GOT3 (cell line): ENCODE measurements around the gene ZNF467.

Experiments used
- DNase-seq: peaks from one replicate; lab custom pipeline; 2025; ENCODE audit warnings: mixed read lengths; lab: John Stamatoyannopoulos, UW

ZNF467 gene

DNA sequence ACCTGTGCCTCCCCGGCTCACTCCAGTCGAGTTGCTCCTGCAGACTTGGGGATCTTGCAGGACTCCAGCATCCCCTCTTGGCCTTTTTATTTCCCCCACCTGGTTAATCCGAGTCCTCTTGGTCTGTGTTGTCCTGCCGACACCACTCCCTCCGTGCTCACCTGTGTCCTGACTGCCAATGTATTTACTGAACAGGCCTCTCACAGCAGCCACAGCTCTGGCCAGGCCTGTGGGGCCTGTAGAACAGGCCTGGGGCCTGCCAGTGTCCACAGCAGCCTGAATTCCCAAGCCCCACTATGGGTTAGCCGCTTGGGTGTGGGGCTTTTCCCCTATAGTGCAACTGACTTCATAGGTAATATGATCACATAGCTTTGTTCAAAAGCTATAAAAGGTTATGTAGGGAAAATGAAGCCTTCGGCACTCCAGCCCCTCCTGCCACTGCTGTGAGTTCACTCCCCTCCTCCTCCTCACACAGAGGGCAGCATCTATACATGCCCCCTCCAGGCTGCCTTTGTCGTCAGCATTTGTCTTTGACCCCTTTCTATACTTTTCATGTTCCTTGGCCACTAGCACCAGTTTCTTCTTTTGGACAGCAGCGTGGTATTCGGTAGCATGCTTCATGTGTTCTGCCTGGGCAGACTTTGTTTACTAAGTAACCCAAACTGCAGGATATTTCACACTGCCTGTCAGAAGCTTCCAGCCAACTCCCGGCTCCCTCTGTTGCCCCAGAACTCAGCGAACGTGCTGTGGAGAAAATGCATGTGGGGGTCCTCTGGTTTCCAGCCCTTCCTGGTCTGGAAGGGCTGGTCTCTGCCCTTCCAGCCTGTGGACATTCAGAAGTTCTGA, 46.1 kb downstream of the ZNF467 start:
- no peak for DNase-seq

DNA sequence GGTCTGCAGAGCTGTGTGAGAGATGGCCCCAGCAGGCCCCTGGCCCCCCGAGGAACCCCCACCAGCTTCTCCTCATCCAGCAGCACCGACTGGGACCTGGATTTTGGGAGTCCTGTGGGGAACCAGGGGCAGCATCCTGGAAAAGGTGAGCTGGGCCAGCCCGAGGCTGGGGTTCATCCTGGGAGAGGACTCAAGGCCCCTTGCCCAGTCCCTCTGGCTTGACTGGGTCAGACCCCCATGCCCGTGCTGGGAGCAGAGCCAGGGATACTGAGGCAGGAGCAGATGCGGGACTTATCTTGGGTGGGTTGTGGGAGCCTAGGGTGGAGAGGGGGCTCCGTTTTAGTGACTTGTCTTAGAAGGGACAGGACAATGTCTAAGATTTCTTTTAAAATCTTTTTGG, 47.5 kb downstream of the ZNF467 start:
- no peak for DNase-seq

DNA sequence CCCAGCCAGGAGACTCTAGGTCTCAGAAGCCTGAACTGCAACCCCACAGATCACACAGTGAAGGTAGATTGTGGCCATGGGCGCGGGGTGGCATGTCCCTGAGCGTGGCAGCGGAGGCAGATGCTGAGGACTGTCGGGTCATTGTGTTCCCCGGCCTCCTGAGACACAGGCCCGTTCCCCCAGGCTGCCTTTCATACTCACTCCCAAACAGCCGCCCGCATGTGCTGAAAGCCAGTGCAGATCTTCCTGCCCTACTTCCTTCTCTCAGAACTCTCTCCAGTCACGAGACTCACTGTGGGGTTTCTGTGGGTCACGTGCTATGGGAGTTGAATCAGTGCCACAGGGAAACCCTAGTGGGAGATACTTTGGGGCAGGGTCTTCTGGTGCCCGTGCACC, 48.0 kb downstream of the ZNF467 start:
- DNase-seq, result no peak

DNA sequence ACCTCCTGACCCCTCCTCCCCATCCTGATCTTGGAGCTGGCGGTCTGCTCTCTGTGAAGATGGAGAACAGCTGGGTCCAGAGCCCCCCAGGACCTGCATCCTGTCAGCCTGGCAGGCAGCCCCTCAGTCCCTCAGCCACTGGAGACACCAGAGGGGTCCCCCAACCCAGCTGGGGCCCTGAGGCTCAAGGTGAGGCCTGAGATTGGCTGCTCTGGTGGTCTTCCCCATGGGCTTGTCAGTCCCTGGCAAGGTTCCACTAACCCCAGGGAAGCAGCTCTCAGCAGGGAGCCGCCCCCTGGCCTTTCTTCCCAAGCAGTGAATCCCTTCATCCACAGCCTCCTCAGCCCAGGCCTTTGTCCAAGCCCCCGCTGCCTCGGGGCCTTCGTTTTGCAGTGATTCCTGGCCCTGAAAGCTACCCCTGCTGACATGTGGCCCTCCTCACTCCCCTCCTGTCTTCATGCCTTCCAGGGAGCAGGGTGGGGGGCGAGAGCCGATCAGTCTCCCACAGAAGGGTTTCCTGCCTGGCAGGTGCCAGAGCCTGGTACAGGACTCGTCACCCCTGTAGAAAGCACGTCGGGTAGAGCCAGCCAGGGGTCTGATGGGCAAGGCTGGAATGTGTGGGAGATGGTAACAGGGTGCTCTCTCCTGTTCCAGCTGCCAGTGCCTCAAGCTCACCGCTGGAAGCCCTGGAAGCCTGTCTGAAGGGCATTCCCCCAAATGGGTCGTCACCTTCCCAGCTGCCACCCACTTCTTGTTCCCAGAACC, 48.5 kb downstream of the ZNF467 start:
- no peak for DNase-seq

DNA sequence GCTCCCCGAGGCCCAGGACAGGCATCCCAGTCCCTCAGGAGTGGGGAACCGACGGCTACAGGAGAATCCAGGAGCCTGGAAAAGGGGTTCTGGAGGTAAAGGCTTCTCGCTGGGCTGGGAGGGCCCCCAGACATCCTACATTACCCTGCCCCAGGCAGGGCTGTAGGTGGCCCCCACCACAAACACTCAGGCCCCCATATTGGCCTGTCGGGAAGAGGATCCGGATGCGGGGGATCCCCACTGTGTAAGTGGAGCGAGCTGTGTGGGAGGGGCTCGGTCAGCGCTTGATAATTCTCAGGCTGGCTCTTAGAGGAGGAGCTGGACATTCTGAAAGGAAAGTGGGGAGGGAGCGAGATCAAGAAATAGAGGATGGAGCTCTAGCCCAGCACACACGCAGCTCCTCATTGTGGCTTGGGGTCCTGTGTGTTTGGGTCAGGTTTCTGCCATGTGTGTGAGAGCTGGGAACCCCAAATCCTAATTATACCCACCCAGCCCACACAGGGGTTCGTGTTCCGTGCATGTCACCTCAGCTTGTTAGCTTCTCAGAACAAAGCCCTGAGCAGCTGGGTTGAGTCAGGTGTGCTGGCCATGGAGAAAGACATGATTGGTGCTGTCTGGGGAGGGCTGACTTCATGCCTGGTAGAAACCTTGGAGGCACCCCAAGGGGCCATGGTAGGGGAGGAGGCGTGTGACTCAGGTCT, 49.4 kb downstream of the ZNF467 start:
- DNase-seq, result no peak

DNA sequence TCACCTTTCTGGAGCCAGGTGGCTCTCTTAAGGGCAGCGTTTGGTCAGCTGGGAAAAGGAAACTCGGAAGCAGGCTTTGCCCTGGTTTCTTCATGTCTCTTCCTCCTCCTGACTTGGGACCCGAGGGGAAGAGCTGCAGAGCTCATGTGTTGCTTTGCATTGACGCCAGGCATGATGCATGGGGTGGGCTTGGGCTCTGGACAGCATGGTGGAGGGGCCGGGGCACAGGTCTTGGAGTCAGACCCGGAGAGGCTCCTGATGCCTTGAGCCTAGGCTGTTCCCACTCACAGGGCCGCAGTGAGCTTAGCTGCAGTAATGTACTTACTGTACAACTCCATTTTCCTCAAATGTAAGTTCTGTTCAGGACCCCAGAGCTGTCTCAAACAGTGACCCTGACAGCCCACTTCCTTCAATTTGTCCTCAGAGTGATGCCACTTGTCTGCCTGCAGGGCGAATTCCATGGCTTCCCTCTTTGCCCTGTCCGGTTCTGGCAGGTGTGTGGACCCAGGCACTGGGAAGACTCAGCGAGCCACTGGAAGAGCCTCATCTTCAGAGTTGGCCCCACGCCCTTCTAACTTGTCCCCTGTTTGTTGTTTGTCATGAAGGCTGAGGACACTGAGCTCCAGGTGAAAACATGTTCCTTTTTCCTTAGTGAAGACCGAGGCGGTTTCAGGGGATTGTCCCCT, 50.2 kb downstream of the ZNF467 start:
- no peak for DNase-seq

DNA sequence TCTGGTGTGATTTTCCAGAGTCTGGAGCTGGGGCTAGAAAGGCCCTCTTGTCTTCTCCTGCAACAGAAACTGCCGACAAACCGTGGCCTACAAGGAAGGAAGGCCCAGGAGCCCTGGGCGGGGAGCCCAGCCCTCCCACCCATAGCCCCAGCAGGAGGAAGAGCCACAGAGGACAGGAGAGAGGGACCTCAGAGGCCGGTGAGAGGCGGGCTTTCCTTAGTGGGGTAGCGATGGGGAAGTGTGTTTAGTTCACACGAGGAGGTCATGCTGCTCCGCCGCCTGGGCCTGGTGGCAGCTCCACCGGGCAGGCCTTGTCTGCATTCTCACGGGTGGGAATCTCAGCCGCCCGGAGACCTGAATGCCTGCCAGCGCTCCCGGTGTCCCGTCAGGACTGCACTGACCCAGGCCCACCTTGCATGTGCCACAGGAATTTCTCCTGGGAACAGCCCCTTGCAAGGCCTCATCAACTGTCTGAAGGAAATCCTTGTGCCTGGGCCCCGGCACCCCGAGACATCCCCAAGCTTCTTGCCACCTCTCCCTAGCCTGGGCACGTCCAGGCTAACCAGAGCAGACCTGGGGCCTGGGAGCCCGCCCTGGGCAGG, 50.9 kb downstream of the ZNF467 start:
- DNase-seq, result no peak

DNA sequence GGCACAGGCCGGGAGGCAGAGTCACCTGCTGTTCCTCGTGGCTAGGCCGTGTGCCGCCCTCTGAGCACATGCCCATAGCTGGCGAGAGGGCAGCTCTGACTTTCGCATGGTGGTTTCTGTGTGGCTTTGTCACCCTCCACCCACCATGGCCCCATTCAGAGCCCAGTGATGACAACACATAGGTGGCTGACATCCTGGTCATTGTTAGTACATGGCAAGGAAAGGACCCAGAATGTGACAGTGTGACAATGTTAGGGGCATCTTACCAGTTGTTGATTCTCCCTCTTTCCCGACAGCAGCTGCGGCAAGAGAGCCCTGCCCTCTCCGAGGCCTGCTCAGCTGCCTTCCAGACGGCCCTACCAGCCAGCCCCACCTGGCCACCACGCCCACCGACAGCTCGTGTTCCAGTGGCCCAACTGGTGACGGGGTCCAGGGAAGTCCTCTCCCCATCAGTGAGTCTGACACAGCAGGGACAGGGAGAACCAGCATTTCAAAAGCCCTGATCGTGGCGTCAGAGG, 52.2 kb downstream of the ZNF467 start:
- DNase-seq, result no peak

DNA sequence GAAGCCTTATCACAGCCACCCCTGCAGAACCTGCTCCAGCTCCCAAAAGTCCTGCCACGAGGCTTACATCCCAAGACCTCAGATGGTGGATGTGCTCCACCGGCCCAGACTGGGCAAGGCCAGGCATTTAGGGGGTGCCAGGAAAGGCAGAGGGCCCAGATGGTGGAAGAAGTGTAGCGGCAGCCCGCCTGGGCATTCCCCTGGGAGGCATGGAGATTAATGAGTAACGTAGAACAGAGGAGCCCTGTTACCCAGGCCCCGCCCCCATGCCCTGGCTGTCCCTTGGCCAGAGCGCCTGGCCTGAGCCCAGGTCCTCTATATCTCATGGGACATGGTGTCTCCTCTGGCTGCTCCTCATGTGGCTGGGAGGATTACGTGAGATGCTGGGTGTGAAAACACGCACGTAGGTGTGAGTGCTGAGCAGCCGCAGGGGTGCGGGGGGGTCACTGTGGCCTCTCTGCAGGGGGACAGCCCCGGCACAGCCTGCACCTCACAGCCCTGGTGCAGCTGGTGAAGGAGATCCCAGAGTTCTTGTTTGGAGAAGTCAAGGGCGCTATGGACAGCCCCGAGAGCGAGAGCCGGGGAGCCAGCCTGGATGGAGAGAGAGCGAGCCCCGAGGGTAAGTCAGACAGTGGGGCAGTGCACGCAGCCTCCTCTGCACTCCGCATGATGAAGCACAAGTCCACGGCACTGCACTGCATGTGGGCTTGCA, 52.9 kb downstream of the ZNF467 start:
- no peak for DNase-seq

DNA sequence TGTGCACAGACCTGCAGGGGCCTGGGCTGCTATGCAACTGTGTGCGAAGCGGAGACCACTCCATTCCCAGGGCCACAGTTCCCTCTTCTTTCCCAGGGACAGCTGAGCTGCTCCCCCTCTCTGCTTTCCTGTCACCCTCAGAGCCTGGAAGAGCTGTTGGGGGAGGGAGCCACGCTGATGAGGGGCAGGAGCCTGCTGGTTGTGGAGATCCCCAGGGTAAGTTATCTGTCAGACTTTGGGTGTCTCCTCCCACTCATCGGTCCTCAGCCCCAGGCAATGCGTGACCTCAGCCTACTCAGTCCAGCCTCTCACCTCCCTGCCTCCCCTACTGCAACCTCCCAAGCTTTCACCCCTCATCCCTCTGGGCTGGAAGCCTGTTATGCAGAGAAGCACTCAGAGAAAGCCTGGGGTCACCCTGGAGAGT, 53.5 kb downstream of the ZNF467 start:
- DNase-seq, result no peak

DNA sequence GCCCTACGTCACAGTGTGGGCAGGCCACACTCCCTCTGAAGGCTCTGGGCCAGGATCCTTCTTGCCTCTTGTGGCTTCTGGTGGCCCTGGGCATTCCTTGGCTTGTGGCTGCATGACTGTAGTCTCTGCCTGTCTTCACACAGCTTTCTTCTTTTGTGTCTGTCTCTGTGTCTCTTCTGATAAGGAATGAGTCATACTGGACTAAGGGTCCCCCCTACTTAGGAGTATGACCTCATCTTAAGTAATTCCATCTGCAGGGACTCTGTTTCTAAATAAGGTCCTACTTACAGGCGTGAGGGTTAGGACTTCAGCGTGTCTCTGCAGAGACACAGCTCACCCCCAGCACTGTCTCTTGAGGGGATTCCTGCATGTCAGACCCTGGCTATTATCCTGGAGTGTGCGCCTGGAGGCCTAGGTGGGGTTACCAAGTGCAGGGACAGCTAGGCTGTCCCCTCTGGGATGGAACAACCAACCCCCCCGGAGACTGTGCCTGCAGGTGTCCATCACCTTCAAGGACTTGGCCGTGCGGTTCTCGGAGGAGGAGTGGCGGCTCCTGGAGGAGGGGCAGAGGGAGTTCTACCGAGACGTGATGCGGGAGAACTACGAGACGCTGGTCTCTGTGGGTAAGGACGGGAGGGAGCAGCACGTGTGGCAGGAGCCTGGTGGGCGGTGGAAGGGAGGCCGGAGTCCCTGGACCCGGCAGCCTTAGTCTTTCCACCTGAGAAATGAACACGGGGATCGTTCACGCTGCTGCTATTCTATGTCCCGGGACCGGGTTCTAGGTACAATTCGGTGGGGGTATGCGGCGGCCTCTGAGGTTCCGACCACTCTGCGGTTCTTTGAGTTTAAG, 54.1 kb downstream of the ZNF467 start:
- no peak for DNase-seq

DNA sequence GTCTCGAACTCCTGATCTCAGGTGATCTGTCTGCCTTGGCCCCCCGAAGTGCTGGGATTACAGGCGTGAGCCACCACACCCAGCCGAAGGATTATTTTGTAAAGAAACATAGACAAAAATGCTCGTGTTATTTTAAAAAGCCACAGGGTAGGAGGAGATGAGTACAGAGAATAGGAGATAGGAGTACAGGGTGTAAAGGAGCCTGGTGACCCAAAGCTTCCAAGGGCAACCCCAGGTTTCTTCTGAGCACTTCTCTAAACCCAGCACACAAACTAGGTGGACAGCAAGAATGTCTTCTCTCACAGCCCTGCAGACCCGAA, 54.7 kb downstream of the ZNF467 start:
- DNase-seq, result no peak

DNA sequence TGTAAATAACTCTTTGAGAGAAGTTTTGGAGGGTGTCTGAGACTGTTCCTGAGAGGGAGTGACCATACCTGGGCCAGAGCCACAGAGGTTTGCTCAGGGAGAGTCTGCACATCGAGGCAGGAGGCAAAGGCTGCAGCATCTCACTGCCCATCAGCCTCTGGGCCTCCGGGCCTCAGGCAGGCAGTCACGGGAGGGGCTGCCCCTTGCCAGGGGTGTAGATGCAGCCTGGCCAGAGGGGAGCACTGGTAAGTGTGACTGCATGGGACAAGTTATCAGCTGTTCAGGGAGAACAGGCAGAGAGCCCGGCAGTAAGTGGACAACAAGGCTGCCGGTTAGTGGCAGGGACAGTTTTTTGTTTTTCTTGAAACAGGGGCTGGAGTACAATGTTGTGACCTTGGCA, 55.9 kb downstream of the ZNF467 start:
- DNase-seq, result no peak

DNA sequence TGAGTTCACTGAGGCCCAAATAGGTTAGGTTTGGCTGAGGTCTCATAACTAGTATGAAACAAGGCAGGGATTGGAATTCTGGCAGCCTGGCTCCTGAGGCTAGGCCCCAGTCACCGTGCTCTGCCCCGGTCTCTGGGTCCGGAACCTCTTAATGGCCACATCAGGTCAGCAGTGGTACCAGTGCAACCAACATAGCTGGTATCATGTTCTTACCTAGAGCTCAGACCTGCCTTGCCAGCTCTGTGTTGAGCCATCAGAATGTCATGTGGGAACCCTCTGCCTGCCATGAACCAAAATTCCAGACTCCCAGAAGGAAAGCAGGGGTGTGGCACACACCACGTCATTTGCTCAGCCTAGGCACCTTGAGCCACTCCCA, 56.5 kb downstream of the ZNF467 start:
- no peak for DNase-seq

DNA sequence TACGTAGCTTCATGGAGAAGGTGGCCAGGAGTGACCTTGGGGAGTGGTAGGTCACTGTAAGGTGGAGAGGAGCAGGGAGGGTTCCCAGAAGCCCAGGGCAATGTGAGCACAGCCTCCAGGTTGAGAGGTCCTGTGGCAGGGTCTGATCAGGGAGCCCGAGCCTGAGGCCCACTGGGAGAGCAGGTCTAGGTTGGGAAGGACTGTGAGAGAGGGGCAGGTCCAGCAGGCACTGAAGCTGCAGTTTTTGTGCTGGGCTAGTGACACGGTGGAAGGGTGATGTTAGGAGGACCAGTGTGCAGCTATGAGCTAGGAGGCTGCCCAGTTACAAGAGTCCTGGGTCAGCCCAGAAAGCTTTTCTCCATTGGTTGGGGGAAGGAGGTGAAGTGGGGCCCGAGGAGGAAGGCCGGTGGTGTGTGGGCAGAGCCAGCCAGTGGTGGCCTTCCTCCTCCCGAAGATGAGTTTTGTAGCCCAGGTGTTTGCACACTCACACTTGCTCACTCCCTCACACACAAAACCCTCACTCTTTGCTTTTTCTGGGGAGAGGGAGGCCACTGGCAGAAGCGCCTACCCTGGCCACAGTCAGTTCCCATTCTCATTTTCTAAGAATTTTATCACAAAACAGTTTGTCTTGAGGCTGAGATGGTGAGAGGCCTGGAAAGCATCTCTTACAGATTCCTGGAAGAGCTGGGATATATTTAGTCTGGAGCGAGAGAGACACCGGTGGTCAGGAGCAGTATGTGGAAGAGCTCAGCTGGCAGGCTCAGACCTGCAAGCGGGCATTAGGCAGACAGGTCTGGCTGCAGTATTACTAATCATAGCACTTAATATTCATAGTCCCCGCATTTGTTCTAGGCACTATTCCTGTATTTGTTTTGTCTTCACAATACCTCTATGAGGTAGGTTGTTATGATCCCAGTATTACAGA, 57.1 kb downstream of the ZNF467 start:
- DNase-seq, result no peak

DNA sequence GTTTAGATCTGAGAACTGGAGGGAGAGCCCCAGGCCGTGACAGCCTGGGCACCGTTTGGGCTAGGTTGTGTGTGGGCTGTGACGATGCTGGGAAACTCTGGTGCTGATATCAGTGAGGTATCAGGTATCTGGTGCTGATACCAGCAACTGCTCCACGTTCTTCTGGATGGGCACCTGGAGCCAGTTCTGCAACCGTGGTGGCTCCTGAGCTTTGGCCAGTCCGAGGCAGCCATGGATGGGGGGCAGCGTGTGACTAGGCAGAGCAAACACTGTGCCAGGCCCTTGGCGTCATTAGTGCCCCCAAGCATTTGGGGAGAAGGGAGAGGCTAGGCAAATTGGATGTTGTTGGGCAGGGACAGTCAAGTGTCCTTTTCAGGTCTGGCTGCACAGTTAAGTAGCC, 57.9 kb downstream of the ZNF467 start:
- no peak for DNase-seq

DNA sequence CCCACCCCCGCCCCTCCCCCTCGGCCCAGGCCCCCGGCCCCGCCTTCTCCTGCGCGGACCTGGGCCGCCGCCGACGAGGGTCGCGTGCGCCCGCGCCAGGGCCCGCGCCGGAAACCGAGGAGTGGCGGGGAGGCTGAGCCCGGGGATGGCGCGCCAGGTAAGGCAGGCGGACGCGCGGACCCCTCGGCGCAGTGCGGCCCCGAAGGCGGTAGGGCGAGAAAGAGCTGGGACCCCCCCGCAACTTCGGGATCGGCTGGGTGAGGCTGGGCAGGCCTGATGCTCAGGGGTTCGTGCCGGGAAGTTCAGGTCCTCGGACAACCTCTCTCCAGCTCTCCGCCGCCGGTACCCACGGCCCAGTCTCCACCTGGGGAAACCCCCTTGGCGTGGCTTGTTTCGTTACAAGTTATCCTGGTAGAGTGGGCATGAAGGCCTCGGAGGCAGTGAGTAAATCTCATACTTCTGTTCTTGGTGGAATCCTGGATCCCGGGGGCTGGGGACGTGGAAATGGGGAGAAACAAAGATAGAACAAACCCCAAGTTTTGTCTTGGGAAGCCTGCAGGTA, 58.4 kb downstream of the ZNF467 start:
- no peak for DNase-seq
